VCaP (cell line): ENCODE data around the gene MUC6.

Experiments used
- H3K27ac ChIP-seq: fragments of 450-650 bp; 2 replicates; pipeline ENCODE4 v1.5.1; 2017
- TF ChIP-seq, protein P1 (sequence below): fragments of 450-650 bp; conservative IDR thresholded peaks from 2 replicates; pipeline ENCODE4 v1.5.1; 2017; ENCODE audit warnings: mild to moderate bottlenecking, moderate library complexity

MUC6 gene

DNA sequence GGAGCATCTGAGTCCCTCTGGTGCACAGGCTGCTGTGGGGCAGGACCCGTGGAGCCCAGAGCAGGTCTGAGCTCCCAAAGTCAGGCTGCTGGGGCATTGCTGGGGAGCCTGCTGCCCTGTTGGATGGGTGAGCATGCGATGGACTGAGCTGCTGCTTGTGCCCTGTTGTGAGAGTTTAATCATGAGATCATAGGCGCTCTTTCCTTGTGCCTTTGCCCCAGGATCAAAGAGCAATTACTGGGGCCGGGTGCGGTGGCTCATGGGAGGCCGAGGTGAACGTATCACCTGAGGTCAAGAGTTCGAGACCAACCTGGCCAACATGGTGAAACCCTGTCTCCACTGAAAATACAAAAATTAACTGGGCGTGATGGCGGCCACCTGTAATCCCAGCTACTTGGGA, 37.5 kb downstream of the MUC6 start:
- H3K27ac ChIP-seq, result no peak overlapping the region
- TF ChIP-seq, protein P1, sequence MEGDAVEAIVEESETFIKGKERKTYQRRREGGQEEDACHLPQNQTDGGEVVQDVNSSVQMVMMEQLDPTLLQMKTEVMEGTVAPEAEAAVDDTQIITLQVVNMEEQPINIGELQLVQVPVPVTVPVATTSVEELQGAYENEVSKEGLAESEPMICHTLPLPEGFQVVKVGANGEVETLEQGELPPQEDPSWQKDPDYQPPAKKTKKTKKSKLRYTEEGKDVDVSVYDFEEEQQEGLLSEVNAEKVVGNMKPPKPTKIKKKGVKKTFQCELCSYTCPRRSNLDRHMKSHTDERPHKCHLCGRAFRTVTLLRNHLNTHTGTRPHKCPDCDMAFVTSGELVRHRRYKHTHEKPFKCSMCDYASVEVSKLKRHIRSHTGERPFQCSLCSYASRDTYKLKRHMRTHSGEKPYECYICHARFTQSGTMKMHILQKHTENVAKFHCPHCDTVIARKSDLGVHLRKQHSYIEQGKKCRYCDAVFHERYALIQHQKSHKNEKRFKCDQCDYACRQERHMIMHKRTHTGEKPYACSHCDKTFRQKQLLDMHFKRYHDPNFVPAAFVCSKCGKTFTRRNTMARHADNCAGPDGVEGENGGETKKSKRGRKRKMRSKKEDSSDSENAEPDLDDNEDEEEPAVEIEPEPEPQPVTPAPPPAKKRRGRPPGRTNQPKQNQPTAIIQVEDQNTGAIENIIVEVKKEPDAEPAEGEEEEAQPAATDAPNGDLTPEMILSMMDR, result no peak

DNA sequence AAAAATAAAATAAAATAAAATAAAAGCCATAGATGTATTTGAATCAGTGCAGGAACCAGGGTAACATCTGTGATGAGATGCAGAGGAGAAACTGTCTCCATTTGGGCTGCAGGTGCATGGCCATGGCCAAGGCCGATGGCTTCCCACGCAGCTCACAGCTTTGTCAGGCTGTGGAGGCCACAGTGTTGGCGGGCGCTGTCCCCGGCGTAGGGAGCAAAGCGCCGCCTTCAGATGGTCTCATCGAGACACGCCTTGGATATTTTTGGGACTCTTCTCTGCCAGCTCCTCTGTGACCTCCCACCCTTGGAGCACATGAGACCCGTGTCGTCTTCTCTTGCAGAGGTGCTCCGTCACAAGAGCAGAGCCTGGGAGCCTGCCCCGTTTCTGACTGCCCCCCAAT, 38.6 kb downstream of the MUC6 start:
- TF ChIP-seq, protein P1, result no peak

DNA sequence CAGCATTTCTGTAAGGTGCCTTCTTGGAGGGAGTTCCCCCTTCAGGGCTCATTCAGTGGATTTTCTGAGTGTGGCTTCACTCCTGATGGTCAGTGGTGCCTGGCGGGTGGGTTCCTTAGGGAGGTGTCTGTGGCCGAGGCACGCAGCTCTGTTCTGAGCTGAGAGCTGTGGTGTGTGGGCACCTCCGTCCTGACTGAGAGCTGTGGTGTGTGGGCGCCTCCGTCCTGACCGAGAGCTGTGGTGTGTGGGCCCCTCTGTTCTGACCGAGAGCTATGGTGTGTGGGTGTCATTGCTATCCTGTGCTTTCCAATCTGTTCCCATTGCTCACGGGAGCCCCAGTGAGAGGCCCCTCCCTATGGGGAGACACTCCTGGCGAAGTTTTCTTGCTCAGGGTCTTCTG, 39.8 kb downstream of the MUC6 start:
- TF ChIP-seq, protein P1, result no peak
- no peak overlapping the region for H3K27ac ChIP-seq

More for the DNA sequence above, 38.6 kb downstream of the MUC6 start:
- H3K27ac ChIP-seq, result no peak overlapping the region

DNA sequence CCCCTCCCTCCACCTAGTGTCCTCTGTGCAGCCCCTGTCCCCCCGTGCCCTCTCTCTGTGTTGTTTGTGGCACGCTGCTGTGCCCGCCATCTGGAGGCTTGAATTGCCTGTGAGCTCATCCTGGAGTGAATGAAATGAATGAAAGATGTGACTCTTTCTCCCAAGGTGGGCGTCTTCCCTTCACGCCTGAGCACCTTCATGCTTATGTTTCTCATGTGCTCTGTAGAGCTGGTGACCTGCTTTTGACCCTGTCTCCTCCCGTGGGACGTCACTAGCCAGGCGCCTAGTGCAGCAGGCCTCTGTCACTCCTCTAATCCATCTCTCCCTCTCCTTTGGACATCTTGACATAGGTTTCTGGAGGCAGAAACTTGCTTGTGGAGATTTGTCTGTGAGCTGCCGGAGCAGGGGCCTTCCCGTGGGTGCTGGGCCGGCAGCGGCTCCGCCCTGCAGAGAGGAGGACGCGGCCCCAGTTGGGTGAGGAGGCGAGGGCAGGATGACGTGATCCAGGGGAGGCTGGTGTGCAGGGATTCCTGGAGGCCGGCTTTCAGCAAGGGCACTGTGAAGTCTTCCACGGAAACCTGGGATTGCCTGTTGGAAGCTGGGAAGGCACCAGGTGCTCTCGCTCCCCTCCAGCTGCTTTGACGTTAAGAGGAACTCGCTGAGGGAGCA, 40.6 kb downstream of the MUC6 start:
- no peak overlapping the region for H3K27ac ChIP-seq

DNA sequence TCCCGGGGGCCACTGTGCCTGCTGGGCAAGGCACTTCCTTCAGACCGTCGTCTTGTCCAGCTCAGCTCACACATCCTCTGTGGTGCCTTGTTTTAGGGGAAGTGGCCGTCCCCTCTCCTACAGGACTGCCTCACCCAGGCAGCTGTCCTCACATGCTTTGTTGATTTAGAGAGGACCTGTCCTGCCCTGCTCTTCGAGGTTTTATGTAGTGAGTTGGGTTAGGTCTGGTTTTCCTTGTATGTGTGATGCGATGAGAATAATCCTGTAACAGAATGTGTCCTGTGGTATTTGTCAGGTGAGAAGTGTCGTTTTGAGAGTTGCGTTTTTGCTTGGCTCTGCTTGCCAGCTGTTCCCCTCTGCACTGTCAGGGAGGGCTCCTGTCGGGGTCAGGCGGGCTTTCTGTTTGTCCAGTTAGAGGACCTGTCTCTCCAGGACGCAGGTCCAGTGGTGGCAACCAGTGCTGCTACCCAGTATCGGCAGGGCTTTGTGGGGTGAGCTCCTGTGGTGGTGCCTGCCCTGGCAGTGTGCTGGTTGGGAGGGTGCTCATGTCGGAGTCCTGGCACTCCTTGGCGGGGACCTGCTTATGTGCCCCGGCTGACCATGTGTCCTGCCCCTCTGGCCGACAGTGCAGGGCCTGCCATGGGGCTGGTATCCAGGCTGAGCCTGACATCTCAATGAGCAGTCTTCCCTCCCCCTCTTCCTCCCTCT, 41.3 kb downstream of the MUC6 start:
- TF ChIP-seq, protein P1, result no peak
- peak overlapping the region; percentile 18; the same call in 1 of the 2 replicates for H3K27ac ChIP-seq

More for the DNA sequence above, 40.6 kb downstream of the MUC6 start:
- TF ChIP-seq, protein P1, result no peak

DNA sequence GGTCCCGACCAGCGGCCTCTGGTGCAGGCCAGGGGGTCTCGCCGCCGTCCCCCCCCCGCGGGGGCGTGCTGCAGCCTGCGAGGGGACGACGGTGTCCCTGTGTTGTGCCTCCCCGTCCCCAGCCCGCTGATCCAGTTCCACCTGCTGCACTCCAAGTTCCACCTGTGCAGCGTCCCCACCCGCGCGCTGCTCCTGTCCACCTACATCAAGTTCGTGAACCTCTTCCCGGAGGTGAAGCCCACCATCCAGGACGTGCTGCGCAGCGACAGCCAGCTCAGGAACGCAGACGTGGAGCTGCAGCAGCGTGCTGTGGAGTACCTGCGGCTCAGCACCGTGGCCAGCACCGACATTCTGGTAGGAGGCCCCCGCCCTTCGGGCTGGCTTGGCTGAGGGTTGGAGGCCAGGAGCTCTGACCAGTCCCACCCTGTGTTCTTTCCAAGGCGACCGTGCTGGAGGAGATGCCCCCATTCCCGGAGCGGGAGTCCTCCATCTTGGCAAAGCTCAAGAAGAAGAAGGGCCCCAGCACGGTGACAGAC, 42.8 kb downstream of the MUC6 start:
- TF ChIP-seq, protein P1, result no peak
- no peak overlapping the region for H3K27ac ChIP-seq

DNA sequence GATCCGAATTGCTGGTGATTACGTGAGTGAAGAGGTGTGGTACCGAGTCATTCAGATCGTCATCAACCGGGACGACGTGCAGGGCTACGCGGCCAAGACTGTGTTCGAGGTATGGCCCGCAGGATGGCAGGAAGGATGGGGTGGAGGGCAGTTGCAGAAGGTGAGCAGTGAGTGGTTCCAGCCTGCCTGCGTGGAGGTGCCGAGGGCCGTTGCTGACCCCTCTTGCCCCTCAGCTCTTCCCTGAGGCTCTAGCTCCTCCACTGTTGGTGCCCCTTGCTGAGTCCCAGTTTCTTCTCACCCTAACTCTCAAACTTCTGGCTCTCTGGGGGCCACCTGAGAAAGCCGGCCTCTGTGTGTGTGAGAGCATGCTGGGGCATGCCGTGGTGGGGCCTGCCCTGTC, 43.9 kb downstream of the MUC6 start:
- TF ChIP-seq, protein P1, result no peak
- no peak overlapping the region for H3K27ac ChIP-seq
